ENCODE results near the gene TMEM9. TPM values are rescaled to one million over a fixed set of nuclear protein-coding genes. Genes with fewer than 3 reads are reported as not detected.

TMEM9 gene
- total RNA-seq, 2 experiments from 2014 or later, result 28.5 to 35.9 TPM

- no peak overlapping the region for H3K4me3 ChIP-seq (ENCODE audit: low read depth, low read length, poor library complexity, severe bottlenecking)
- H3K27ac ChIP-seq (ENCODE audit: low read depth, low read length, poor library complexity, severe bottlenecking), result no peak overlapping the region
- no peaks in the 10 kb centered on the region for H3K9me3 ChIP-seq (ENCODE audit: low read length)
- intact Hi-C loops (cut with micrococcal nuclease; ENCODE audit: unreplicated experiment), result loop anchor here (2.0 kb wide), 1 partner anchor 73 kb away; no protein-coding TSS in a partner anchor
- H3K4me2 ChIP-seq (ENCODE audit: low read length), result no peak overlapping the region
- peaks cover 31% of the 10 kb centered on the region; the same call in 1 of the 2 replicates for H3K36me3 ChIP-seq (ENCODE audit: insufficient read depth, low read length)
- no peaks in the 10 kb centered on the region for H3K9me2 ChIP-seq (ENCODE audit: insufficient read depth, low read length)
- ChIA-PET CTCF (ENCODE audit: unreplicated experiment) (interaction anchor here (1.1 kb wide), 1 partner anchor 38 kb away, joined by 3 read pairs; no protein-coding TSS in a partner anchor), POLR2A (no interaction called here)
- no peaks in the 10 kb centered on the region for H3K79me2 ChIP-seq (ENCODE audit: insufficient read depth, low read depth, low read length)
- peak; percentile 63 for DNase-seq (ENCODE audit: low spot score)
- no peak overlapping the region for H2AFZ ChIP-seq (ENCODE audit: low read length)
- no peaks in the 10 kb centered on the region for H4K20me1 ChIP-seq (ENCODE audit: insufficient read depth, low read length)
- no TSS peak for BruUV-seq (replicated peaks)
- TF ChIP-seq EZH2phosphoT487 (IDR thresholded peaks at IDR 0.05; ENCODE audit: borderline replicate concordance, low read depth, low read length), result no peak
- TF ChIP-seq, protein P1, sequence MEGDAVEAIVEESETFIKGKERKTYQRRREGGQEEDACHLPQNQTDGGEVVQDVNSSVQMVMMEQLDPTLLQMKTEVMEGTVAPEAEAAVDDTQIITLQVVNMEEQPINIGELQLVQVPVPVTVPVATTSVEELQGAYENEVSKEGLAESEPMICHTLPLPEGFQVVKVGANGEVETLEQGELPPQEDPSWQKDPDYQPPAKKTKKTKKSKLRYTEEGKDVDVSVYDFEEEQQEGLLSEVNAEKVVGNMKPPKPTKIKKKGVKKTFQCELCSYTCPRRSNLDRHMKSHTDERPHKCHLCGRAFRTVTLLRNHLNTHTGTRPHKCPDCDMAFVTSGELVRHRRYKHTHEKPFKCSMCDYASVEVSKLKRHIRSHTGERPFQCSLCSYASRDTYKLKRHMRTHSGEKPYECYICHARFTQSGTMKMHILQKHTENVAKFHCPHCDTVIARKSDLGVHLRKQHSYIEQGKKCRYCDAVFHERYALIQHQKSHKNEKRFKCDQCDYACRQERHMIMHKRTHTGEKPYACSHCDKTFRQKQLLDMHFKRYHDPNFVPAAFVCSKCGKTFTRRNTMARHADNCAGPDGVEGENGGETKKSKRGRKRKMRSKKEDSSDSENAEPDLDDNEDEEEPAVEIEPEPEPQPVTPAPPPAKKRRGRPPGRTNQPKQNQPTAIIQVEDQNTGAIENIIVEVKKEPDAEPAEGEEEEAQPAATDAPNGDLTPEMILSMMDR (conservative IDR thresholded peaks at IDR 0.05; ENCODE audit: low read length), result peak; percentile 81
- peaks cover 9% of the 10 kb centered on the region for H3K4me1 ChIP-seq (ENCODE audit: insufficient read depth, low read length, poor library complexity, severe bottlenecking)
Measured at GRCh38 chr1:201149400-201149799, 4.9 kb downstream of the TMEM9 start.

- no peaks in the 10 kb centered on the region for H3K9me3 ChIP-seq (ENCODE audit: low read length)
- no peak overlapping the region for H2AFZ ChIP-seq (ENCODE audit: low read length)
- intact Hi-C loops (cut with micrococcal nuclease; ENCODE audit: unreplicated experiment), result loop anchor here (2.0 kb wide), 1 partner anchor 75 kb away; no protein-coding TSS in a partner anchor
- no peaks in the 10 kb centered on the region for H4K20me1 ChIP-seq (ENCODE audit: insufficient read depth, low read length)
- no peak overlapping the region for H3K4me2 ChIP-seq (ENCODE audit: low read length)
- H3K4me1 ChIP-seq (ENCODE audit: insufficient read depth, low read length, poor library complexity, severe bottlenecking), result no peaks in the 10 kb centered on the region
- POLR2A ChIA-PET, result interaction anchor here (0.6 to 0.7 kb wide), 2 partner anchors 58 to 205 kb away, joined by 3 read pairs; no protein-coding TSS in a partner anchor
- H3K9me2 ChIP-seq (ENCODE audit: insufficient read depth, low read length), result no peaks in the 10 kb centered on the region
- no peak for TF ChIP-seq EZH2phosphoT487 (IDR thresholded peaks at IDR 0.05; ENCODE audit: borderline replicate concordance, low read depth, low read length)
- TF ChIP-seq, protein P1 (conservative IDR thresholded peaks at IDR 0.05; ENCODE audit: low read length), result no peak
- CTCF ChIA-PET (ENCODE audit: unreplicated experiment), result no interaction called here
- no TSS peak for BruUV-seq (replicated peaks)
- no peak overlapping the region for H3K4me3 ChIP-seq (ENCODE audit: low read depth, low read length, poor library complexity, severe bottlenecking)
- no peak for DNase-seq (ENCODE audit: low spot score)
- H3K79me2 ChIP-seq (ENCODE audit: insufficient read depth, low read depth, low read length), result no peaks in the 10 kb centered on the region
- H3K36me3 ChIP-seq (ENCODE audit: insufficient read depth, low read length), result peaks cover 42% of the 10 kb centered on the region; the same call in 1 of the 2 replicates
- no peak overlapping the region for H3K27ac ChIP-seq (ENCODE audit: low read depth, low read length, poor library complexity, severe bottlenecking)
Measured at GRCh38 chr1:201147396-201148015, 6.8 kb downstream of the TMEM9 start.

All from OCI-LY7 (cell line).